Keratinocyte (primary cell): ENCODE data around the gene PHACTR2. TPM values are rescaled to one million over a fixed set of nuclear protein-coding genes. Genes with fewer than 3 reads are reported as not detected.
"Not testable (repeated sequence)": the region's sequence is repeated elsewhere in the genome, so short reads cannot be mapped to it uniquely, and the experiment has no call there.

Source experiments
- DNase-seq: peaks from one replicate; pipeline ENCODE4 v3.0.0-alpha.2; 2011; ENCODE audit warnings: low read depth, missing footprints, low spot score
- FAIRE-seq: peaks from 2 replicates; lab custom pipeline; 2011; peaks lifted over from hg19 to GRCh38; lab: Jason Lieb, UNC
- H2AFZ ChIP-seq: 2 replicates; pipeline ENCODE4 v1.6.0; 2012; ENCODE audit warnings: low read length, control low read depth, inconsistent platforms; ENCODE audit not compliant: control insufficient read depth
- H3K27ac ChIP-seq: 2 replicates; pipeline ENCODE4 v1.5.1; 2011; ENCODE audit warnings: low read length; ENCODE audit not compliant: control insufficient read depth, insufficient read depth
- H3K27me3 ChIP-seq: 3 replicates; pipeline ENCODE4 v1.6.0; 2011; ENCODE audit warnings: low read length; ENCODE audit not compliant: control insufficient read depth, insufficient read depth; ENCODE audit errors: extremely low read depth
- H3K36me3 ChIP-seq, 2 experiments: 2 replicates in 1 of 2; 3 replicates in 1 of 2; pipeline ENCODE4 v1.5.1; 2011; ENCODE audit warnings: low read length in 2 of 2, mild to moderate bottlenecking in 1 of 2; ENCODE audit not compliant: control insufficient read depth in 2 of 2, insufficient read depth in 2 of 2; ENCODE audit errors: extremely low read depth in 1 of 2
- H3K4me1 ChIP-seq: 3 replicates; pipeline ENCODE4 v1.5.1; 2011; ENCODE audit warnings: low read length; ENCODE audit not compliant: control insufficient read depth, insufficient read depth; ENCODE audit errors: extremely low read depth
- H3K4me2 ChIP-seq: 3 replicates; pipeline ENCODE4 v1.6.0; 2011; ENCODE audit warnings: low read depth, low read length; ENCODE audit not compliant: control insufficient read depth, insufficient read depth; ENCODE audit errors: extremely low read depth
- H3K4me3 ChIP-seq, 3 experiments: fragments of 200-600 bp in 1 of 3; sonication (generic) in 1 of 3; 2 replicates in 2 of 3; 3 replicates in 1 of 3; pipeline ENCODE4 v1.5.1; 2011 to 2016; ENCODE audit warnings: low read length in 3 of 3, mild to moderate bottlenecking in 3 of 3, control low read depth in 2 of 3, inconsistent platforms in 1 of 3, low read depth in 1 of 3, mixed read lengths in 1 of 3, mixed run types in 1 of 3, moderate library complexity in 1 of 3; ENCODE audit not compliant: control insufficient read depth in 2 of 3, insufficient read depth in 2 of 3; ENCODE audit errors: extremely low read depth in 1 of 3
- H3K79me2 ChIP-seq: 2 replicates; pipeline ENCODE4 v1.6.0; 2012; ENCODE audit warnings: low read length; ENCODE audit not compliant: control insufficient read depth, insufficient read depth
- H3K9ac ChIP-seq: 3 replicates; pipeline ENCODE4 v1.6.0; 2011; ENCODE audit warnings: low read length; ENCODE audit not compliant: control insufficient read depth, insufficient read depth; ENCODE audit errors: extremely low read depth
- H3K9me1 ChIP-seq: 3 replicates; pipeline ENCODE4 v1.6.0; 2011; ENCODE audit warnings: low read length; ENCODE audit not compliant: control insufficient read depth, insufficient read depth; ENCODE audit errors: extremely low read depth
- H3K9me3 ChIP-seq: 2 replicates; pipeline ENCODE4 v1.5.1; 2012; ENCODE audit warnings: low read depth, low read length; ENCODE audit not compliant: control insufficient read depth
- H4K20me1 ChIP-seq: 3 replicates; pipeline ENCODE4 v1.6.0; 2011; ENCODE audit warnings: low read length; ENCODE audit not compliant: control insufficient read depth, insufficient read depth; ENCODE audit errors: extremely low read depth
- CTCF ChIP-seq, 3 experiments: IDR thresholded peaks in 1 of 3; conservative IDR thresholded peaks in 1 of 3; optimal IDR thresholded peaks in 1 of 3; 2 replicates in 2 of 3; 3 replicates in 1 of 3; pipeline versions ENCODE3 to v1.5.1; 2011; ENCODE audit warnings: low read length in 3 of 3, mild to moderate bottlenecking in 3 of 3, moderate library complexity in 2 of 3, control low read depth in 1 of 3, inconsistent platforms in 1 of 3; ENCODE audit not compliant: insufficient read depth in 2 of 3; ENCODE audit errors: extremely low read depth in 1 of 3
- EZH2 ChIP-seq: IDR thresholded peaks from one replicate; pipeline ENCODE4 v1.6.1; 2012; ENCODE audit warnings: inconsistent platforms, mild to moderate bottlenecking, low read length, moderate library complexity
- dilution Hi-C: fragments of 300-500 bp; cut with MboI; formaldehyde crosslinking; loops from one replicate; pipeline ENCODE4 v1.7.0; 2020; ENCODE audit warnings: low sequenced_read_pairs; ENCODE audit not compliant: extremely low pct_ligation_motif_present
- polyA plus RNA-seq, 5 experiments: library from polyadenylated mRNA; depleted of rRNA in 3 of 5; stranded (reverse) in 3 of 5; stranded (forward) in 1 of 5; unstranded in 1 of 5; fragments of >200 nt; gene quantifications; 1 replicate in 1 of 5; 2 replicates in 3 of 5; 3 replicates in 1 of 5; pipeline versions ENCODE4 v1.2.1 to v1.2.3, GENCODE V29; 2011 to 2012; ENCODE audit warnings: missing spikeins in 2 of 5, low read depth in 1 of 5, low replicate concordance in 1 of 5

PHACTR2 gene
- polyA plus RNA-seq, 1 donor (not counting 4 experiments of a cell fraction or from before 2014, with no cell fraction given): 9.4 TPM

- DNase-seq: no peak
- Histone ChIP-seq H3K27ac (no peak overlapping the region), H3K4me1 (no peaks in the 10 kb centered on the region), H3K9me3 (no peaks in the 10 kb centered on the region), H2AFZ (no peak overlapping the region), H3K9ac (no peak overlapping the region), H4K20me1 (no peaks in the 10 kb centered on the region), H3K9me1 (no peaks in the 10 kb centered on the region), H3K79me2 (no peaks in the 10 kb centered on the region), H3K36me3 (no peaks in the 10 kb centered on the region), H3K4me3 (no peak overlapping the region), H3K27me3 (no peaks in the 10 kb centered on the region), H3K4me2 (no peak overlapping the region)
- TF ChIP-seq CTCF (optimal IDR thresholded peaks at IDR 0.05 in 1 of 3, IDR thresholded peaks at IDR 0.05 in 1 of 3, conservative IDR thresholded peaks at IDR 0.05 in 1 of 3; ENCODE audit: extremely low read depth in 1 of 3, insufficient read depth in 2 of 3, low read length in 3 of 3) (no peak), EZH2 (no peak)
- FAIRE-seq: no peak
- dilution Hi-C loops: no loop called here
Observed at GRCh38 chr6:143647191-143647590, 30.6 kb upstream of the PHACTR2 start.

GRCh38 chr6:143647732-143648131 is 30.0 kb upstream of the PHACTR2 start:
- FAIRE-seq: no peak
- no peaks in the 10 kb centered on the region for H3K36me3 ChIP-seq
- no peak overlapping the region for H3K4me2 ChIP-seq
- H3K9me1 ChIP-seq: no peaks in the 10 kb centered on the region
- no peak overlapping the region for H3K9ac ChIP-seq
- no peak overlapping the region for H2AFZ ChIP-seq
- H3K4me1 ChIP-seq: no peaks in the 10 kb centered on the region
- no peaks in the 10 kb centered on the region for H4K20me1 ChIP-seq
- no peak overlapping the region for H3K4me3 ChIP-seq
- no peaks in the 10 kb centered on the region for H3K27me3 ChIP-seq
- DNase-seq: no peak
- no peak overlapping the region for H3K27ac ChIP-seq
- no peaks in the 10 kb centered on the region for H3K79me2 ChIP-seq
- no peak for TF ChIP-seq CTCF (optimal IDR thresholded peaks at IDR 0.05 in 1 of 3, IDR thresholded peaks at IDR 0.05 in 1 of 3, conservative IDR thresholded peaks at IDR 0.05 in 1 of 3; ENCODE audit: extremely low read depth in 1 of 3, insufficient read depth in 2 of 3, low read length in 3 of 3)
- no peak for TF ChIP-seq EZH2
- dilution Hi-C loops: no loop called here
- no peaks in the 10 kb centered on the region for H3K9me3 ChIP-seq

GRCh38 chr6:143649319-143649718 is 28.4 kb upstream of the PHACTR2 start:
- H3K27ac ChIP-seq, H3K79me2 ChIP-seq, FAIRE-seq: not testable (repeated sequence)

GRCh38 chr6:143651328-143651727 is 26.4 kb upstream of the PHACTR2 start:
- H3K9me1 ChIP-seq, H3K27ac ChIP-seq, H3K9ac ChIP-seq, H3K4me2 ChIP-seq, H3K4me1 ChIP-seq, H3K27me3 ChIP-seq, H3K36me3 ChIP-seq, H2AFZ ChIP-seq, H3K4me3 ChIP-seq, H3K79me2 ChIP-seq, FAIRE-seq, H3K9me3 ChIP-seq, H4K20me1 ChIP-seq, DNase-seq, dilution Hi-C loops: not testable (repeated sequence)

More at GRCh38 chr6:143649319-143649718, 28.4 kb upstream of the PHACTR2 start:
- H4K20me1 ChIP-seq, dilution Hi-C loops, DNase-seq, H2AFZ ChIP-seq, H3K36me3 ChIP-seq, H3K9me3 ChIP-seq, H3K4me2 ChIP-seq, H3K9ac ChIP-seq, H3K9me1 ChIP-seq, H3K27me3 ChIP-seq, H3K4me1 ChIP-seq, H3K4me3 ChIP-seq: not testable (repeated sequence)
